ENCODE results near the gene PLPPR1.

PLPPR1 gene

DNA sequence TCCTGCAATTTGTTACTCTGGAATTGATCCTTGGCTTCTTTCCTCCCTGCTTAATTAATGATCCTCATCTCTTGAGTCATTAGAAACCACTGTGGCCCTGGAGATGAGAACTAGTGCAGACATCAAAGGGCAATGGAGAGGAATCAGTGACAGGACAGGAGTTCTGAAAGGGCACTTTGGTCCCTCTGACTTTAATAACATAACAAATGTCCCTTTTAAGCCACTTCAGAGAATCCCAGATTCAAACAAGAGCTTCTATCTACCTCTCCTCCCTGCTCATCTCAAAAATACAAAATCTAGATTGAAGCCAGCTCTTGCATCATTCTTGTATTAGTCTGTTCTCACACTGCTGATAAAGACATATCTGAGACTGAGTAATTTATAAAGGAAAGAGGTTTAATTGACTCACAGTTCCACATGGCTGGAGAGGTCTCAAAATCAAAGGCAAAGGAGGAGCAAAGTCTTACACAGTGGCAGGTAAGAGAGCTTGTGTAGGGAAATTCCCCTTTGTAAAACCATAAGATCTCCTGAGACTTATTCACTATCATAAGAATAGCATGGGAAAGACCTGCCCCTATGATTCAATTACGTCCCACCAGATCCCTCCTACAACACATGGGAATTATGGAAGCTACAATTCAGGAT, 139.1 kb downstream of the PLPPR1 start:
- no peak for TF ChIP-seq ZFX (IDR thresholded peaks at IDR 0.05)
- TF ChIP-seq, protein P1, sequence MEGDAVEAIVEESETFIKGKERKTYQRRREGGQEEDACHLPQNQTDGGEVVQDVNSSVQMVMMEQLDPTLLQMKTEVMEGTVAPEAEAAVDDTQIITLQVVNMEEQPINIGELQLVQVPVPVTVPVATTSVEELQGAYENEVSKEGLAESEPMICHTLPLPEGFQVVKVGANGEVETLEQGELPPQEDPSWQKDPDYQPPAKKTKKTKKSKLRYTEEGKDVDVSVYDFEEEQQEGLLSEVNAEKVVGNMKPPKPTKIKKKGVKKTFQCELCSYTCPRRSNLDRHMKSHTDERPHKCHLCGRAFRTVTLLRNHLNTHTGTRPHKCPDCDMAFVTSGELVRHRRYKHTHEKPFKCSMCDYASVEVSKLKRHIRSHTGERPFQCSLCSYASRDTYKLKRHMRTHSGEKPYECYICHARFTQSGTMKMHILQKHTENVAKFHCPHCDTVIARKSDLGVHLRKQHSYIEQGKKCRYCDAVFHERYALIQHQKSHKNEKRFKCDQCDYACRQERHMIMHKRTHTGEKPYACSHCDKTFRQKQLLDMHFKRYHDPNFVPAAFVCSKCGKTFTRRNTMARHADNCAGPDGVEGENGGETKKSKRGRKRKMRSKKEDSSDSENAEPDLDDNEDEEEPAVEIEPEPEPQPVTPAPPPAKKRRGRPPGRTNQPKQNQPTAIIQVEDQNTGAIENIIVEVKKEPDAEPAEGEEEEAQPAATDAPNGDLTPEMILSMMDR (conservative IDR thresholded peaks at IDR 0.05): no peak
- H3K27ac ChIP-seq: no peak overlapping the region

- no peak overlapping the region for H3K27ac ChIP-seq
- no peak for TF ChIP-seq ZFX (IDR thresholded peaks at IDR 0.05)
- TF ChIP-seq, protein P1 (conservative IDR thresholded peaks at IDR 0.05): no peak
Measured at GRCh38 chr9:101172616-101173015, 144.1 kb downstream of the PLPPR1 start.

GRCh38 chr9:101173907-101174306, 145.4 kb downstream of the PLPPR1 start:
- TF ChIP-seq, protein P1 (conservative IDR thresholded peaks at IDR 0.05): no peak
- no peak for TF ChIP-seq ZFX (IDR thresholded peaks at IDR 0.05)
- no peak overlapping the region for H3K27ac ChIP-seq

DNA sequence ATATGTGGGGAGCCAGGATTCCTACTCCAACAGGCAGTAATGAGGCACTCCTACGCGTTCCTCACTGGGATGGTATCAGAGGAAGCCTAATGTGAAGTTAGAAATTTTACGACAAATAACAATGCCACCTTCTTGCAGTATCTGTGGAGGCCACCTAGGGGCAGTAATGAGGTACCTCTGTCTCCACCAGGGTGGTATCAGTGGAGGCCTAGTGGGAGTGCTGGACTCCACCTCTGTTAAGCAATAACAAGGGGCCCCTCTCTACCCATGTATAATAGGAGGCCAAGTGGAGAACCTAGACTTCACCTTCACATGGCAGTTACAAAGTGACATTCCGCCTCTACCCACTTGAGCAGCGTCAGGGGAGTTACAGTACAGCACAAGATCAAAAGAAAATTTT, 147.9 kb downstream of the PLPPR1 start:
- TF ChIP-seq, protein P1 (conservative IDR thresholded peaks at IDR 0.05): peak; percentile 37
- TF ChIP-seq ZFX (IDR thresholded peaks at IDR 0.05): no peak
- no peak overlapping the region for H3K27ac ChIP-seq

- no peak overlapping the region for H3K27ac ChIP-seq
- TF ChIP-seq ZFX (IDR thresholded peaks at IDR 0.05): no peak
- TF ChIP-seq, protein P1 (conservative IDR thresholded peaks at IDR 0.05): no peak
Measured at GRCh38 chr9:101184813-101185278, 156.3 kb downstream of the PLPPR1 start.

- H3K27ac ChIP-seq: no peak overlapping the region
- TF ChIP-seq, protein P1 (conservative IDR thresholded peaks at IDR 0.05): no peak
- no peak for TF ChIP-seq ZFX (IDR thresholded peaks at IDR 0.05)
Measured at GRCh38 chr9:101191723-101192122, 163.2 kb downstream of the PLPPR1 start.

GRCh38 chr9:101197026-101197425, 168.5 kb downstream of the PLPPR1 start:
- TF ChIP-seq ZFX (IDR thresholded peaks at IDR 0.05): no peak
- TF ChIP-seq, protein P1 (conservative IDR thresholded peaks at IDR 0.05): no peak
- H3K27ac ChIP-seq: no peak overlapping the region
